ENCODE data around the gene TNFSF9. TPM values are rescaled to one million over a fixed set of nuclear protein-coding genes. Genes with fewer than 3 reads are reported as not detected.

TNFSF9 gene
- 2.4 to 4.6 TPM (median 3.7 TPM) in 5 replicates for total RNA-seq (2022; extraction: Qiagen RNA extraction)

GRCh38 chr19:6530386-6531162, at the start of gene TNFSF9:
Gene TNFSF9, plus strand, starts transcription at chr19:6531026. Its CDS starts 11 bp downstream, at chr19:6531037.

GRCh38 chr19:6481541-6482342, 49.1 kb upstream of the TNFSF9 start, which contains the start of gene DENND1C:
Gene DENND1C, minus strand, starts transcription at chr19:6481787. Its CDS starts 92 bp downstream, at chr19:6481695.

GRCh38 chr19:6501740-6502648, 28.8 kb upstream of the TNFSF9 start, which contains the start of gene TUBB4A:
Gene TUBB4A, minus strand, starts transcription at chr19:6502309. Its CDS starts 97 bp downstream, at chr19:6502212.

Other genes with a start within 250 kb of the TNFSF9 start
- gene ACER1, start 197.4 kb upstream of the TNFSF9 start, total RNA-seq (2022; extraction: Qiagen RNA extraction): not detected in 5 replicates
- gene CLPP, start 169.5 kb upstream of the TNFSF9 start, total RNA-seq (2022; extraction: Qiagen RNA extraction): 43.6 to 76.8 TPM (median 73.7 TPM) in 5 replicates
- gene ALKBH7, start 158.2 kb upstream of the TNFSF9 start, total RNA-seq (2022; extraction: Qiagen RNA extraction): 17.1 to 40.8 TPM (median 36.2 TPM) in 5 replicates
- 0.51 to 1.1 TPM (median 0.75 TPM) in 5 replicates for gene PSPN, start 155.1 kb upstream of the TNFSF9 start, total RNA-seq (2022; extraction: Qiagen RNA extraction)
- 52.5 to 56.7 TPM (median 56.4 TPM) in 5 replicates for gene GTF2F1, start 137.9 kb upstream of the TNFSF9 start, total RNA-seq (2022; extraction: Qiagen RNA extraction)
- gene KHSRP, start 106.2 kb upstream of the TNFSF9 start, total RNA-seq (2022; extraction: Qiagen RNA extraction): 190 to 207 TPM (median 197 TPM) in 5 replicates
- 0.08 to 0.15 TPM (median 0.14 TPM) in 4 of 5 replicates, not detected in the other for gene SLC25A41, start 97.3 kb upstream of the TNFSF9 start, total RNA-seq (2022; extraction: Qiagen RNA extraction)
- 16.8 to 19.2 TPM (median 17.5 TPM) in 5 replicates for gene SLC25A23, start 71.2 kb upstream of the TNFSF9 start, total RNA-seq (2022; extraction: Qiagen RNA extraction)
- gene CRB3, start 66.8 kb upstream of the TNFSF9 start, total RNA-seq (2022; extraction: Qiagen RNA extraction): 2.9 to 5.1 TPM (median 4.1 TPM) in 5 replicates
- 0.08 to 0.25 TPM (median 0.22 TPM) in 5 replicates for gene DENND1C, start 49.2 kb upstream of the TNFSF9 start, total RNA-seq (2022; extraction: Qiagen RNA extraction)
- gene TUBB4A, start 28.7 kb upstream of the TNFSF9 start, total RNA-seq (2022; extraction: Qiagen RNA extraction): 6.7 to 7.3 TPM (median 7.0 TPM) in 5 replicates
- 12.1 to 25.6 TPM (median 19.9 TPM) in 5 replicates for gene CD70, start 60.1 kb downstream of the TNFSF9 start, total RNA-seq (2022; extraction: Qiagen RNA extraction)
- 0.04 to 0.17 TPM (median 0.07 TPM) in 5 replicates for gene TNFSF14, start 139.1 kb downstream of the TNFSF9 start, total RNA-seq (2022; extraction: Qiagen RNA extraction)
- gene C3, start 189.6 kb downstream of the TNFSF9 start, total RNA-seq (2022; extraction: Qiagen RNA extraction): 39.7 to 51.9 TPM (median 46.5 TPM) in 5 replicates
- 31.8 to 42.8 TPM (median 41.4 TPM) in 5 replicates for gene GPR108, start 206.6 kb downstream of the TNFSF9 start, total RNA-seq (2022; extraction: Qiagen RNA extraction)
- 82.5 to 100 TPM (median 95.0 TPM) in 5 replicates for gene TRIP10, start 208.7 kb downstream of the TNFSF9 start, total RNA-seq (2022; extraction: Qiagen RNA extraction)
- 15.2 to 19.9 TPM (median 19.1 TPM) in 5 replicates for gene SH2D3A, start 236.4 kb downstream of the TNFSF9 start, total RNA-seq (2022; extraction: Qiagen RNA extraction)
- gene VAV1, start 241.7 kb downstream of the TNFSF9 start, total RNA-seq (2022; extraction: Qiagen RNA extraction): 6.2 to 8.2 TPM (median 6.7 TPM) in 5 replicates